Measurements from ENCODE around the gene KLF13. TPM values are rescaled to one million over a fixed set of nuclear protein-coding genes. Genes with fewer than 3 reads are reported as not detected.

KLF13 gene
- total RNA-seq, 1 experiment from 2014 or later = 60.1 TPM

DNA sequence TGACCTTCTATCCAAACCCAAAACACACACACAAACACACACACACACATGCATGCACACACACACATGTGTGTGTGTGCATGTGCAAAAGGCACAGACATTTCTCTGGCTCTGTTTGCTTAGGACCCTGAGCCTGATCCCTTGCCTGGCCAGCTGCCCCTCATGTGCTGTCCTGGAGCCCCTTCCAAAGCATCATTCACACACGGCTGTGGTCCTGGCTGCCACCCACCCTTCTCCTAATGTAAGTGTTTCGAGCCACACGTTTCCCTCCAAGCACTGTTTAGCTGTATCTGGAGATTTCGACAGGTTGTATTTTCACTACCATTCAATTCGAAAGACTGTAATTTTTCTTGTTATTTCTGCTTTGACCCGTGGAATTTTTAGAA is 45.8 kb upstream of the KLF13 start:
- Histone ChIP-seq H4K20me1 (ENCODE audit: insufficient read depth) (no peaks in the 10 kb centered on the region), H3K4me3 (replicated peaks in 1 of 2; ENCODE audit: low read depth in 1 of 2, low read length in 2 of 2) (no peak overlapping the region), H3K4me2 (ENCODE audit: low read length) (no peak overlapping the region), H3K27ac (ENCODE audit: low read depth, low read length) (no peak overlapping the region), H3K36me3 (ENCODE audit: control insufficient read depth in 1 of 2, insufficient read depth in 2 of 2, low read length in 2 of 2) (no peaks in the 10 kb centered on the region), H3K79me2 (ENCODE audit: insufficient read depth, low read length) (no peaks in the 10 kb centered on the region), H3K9ac (ENCODE audit: low read length) (no peak overlapping the region), H3K4me1 (ENCODE audit: control insufficient read depth in 1 of 2, insufficient read depth in 2 of 2, low read length in 2 of 2) (no peaks in the 10 kb centered on the region), H3K9me2 (ENCODE audit: insufficient read depth) (no peaks in the 10 kb centered on the region), H2AFZ (ENCODE audit: low read depth, low read length, poor library complexity, severe bottlenecking) (no peak overlapping the region), H3K9me3 (ENCODE audit: control insufficient read depth in 1 of 2, insufficient read depth in 1 of 2, low read depth in 1 of 2, low read length in 2 of 2) (no peaks in the 10 kb centered on the region), H3K27me3 (ENCODE audit: insufficient read depth, low read length) (no peaks in the 10 kb centered on the region)
- CTCF ChIA-PET = no interaction called here
- TF ChIP-seq TCF7L2 (IDR thresholded peaks at IDR 0.05; ENCODE audit: borderline replicate concordance, extremely low read depth, insufficient read depth, insufficient read length) (no peak), SRF (IDR thresholded peaks at IDR 0.05; ENCODE audit: low read depth) (no peak), SIN3A (IDR thresholded peaks at IDR 0.05; ENCODE audit: low read depth) (no peak), CEBPB (IDR thresholded peaks at IDR 0.05; ENCODE audit: low read depth) (no peak), YY1 (IDR thresholded peaks at IDR 0.05; ENCODE audit: extremely low read depth, insufficient replicate concordance, low read depth, low read length) (no peak), SP1 (IDR thresholded peaks at IDR 0.05; ENCODE audit: low read depth) (no peak), EZH2phosphoT487 (IDR thresholded peaks at IDR 0.05; ENCODE audit: borderline replicate concordance) (no peak), JUND (IDR thresholded peaks at IDR 0.05) (no peak), RAD21 (IDR thresholded peaks at IDR 0.05; ENCODE audit: low read depth) (no peak), ZNF274 (IDR thresholded peaks at IDR 0.05; ENCODE audit: low read depth, low read length) (no peak)
- TF ChIP-seq, protein P1, sequence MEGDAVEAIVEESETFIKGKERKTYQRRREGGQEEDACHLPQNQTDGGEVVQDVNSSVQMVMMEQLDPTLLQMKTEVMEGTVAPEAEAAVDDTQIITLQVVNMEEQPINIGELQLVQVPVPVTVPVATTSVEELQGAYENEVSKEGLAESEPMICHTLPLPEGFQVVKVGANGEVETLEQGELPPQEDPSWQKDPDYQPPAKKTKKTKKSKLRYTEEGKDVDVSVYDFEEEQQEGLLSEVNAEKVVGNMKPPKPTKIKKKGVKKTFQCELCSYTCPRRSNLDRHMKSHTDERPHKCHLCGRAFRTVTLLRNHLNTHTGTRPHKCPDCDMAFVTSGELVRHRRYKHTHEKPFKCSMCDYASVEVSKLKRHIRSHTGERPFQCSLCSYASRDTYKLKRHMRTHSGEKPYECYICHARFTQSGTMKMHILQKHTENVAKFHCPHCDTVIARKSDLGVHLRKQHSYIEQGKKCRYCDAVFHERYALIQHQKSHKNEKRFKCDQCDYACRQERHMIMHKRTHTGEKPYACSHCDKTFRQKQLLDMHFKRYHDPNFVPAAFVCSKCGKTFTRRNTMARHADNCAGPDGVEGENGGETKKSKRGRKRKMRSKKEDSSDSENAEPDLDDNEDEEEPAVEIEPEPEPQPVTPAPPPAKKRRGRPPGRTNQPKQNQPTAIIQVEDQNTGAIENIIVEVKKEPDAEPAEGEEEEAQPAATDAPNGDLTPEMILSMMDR (IDR thresholded peaks at IDR 0.05 in 2 of 3, conservative IDR thresholded peaks at IDR 0.05 in 1 of 3; ENCODE audit: borderline replicate concordance in 1 of 3, insufficient read depth in 1 of 3, low read depth in 2 of 3, low read length in 2 of 3) = no peak
- TF ChIP-seq, protein P2, sequence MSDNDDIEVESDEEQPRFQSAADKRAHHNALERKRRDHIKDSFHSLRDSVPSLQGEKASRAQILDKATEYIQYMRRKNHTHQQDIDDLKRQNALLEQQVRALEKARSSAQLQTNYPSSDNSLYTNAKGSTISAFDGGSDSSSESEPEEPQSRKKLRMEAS (IDR thresholded peaks at IDR 0.05) = no peak
- TF ChIP-seq, protein P3, sequence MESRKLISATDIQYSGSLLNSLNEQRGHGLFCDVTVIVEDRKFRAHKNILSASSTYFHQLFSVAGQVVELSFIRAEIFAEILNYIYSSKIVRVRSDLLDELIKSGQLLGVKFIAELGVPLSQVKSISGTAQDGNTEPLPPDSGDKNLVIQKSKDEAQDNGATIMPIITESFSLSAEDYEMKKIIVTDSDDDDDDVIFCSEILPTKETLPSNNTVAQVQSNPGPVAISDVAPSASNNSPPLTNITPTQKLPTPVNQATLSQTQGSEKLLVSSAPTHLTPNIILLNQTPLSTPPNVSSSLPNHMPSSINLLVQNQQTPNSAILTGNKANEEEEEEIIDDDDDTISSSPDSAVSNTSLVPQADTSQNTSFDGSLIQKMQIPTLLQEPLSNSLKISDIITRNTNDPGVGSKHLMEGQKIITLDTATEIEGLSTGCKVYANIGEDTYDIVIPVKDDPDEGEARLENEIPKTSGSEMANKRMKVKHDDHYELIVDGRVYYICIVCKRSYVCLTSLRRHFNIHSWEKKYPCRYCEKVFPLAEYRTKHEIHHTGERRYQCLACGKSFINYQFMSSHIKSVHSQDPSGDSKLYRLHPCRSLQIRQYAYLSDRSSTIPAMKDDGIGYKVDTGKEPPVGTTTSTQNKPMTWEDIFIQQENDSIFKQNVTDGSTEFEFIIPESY (IDR thresholded peaks at IDR 0.05; ENCODE audit: extremely low read depth, insufficient replicate concordance, low read length) = no peak
- DNase-seq (ENCODE audit: low read depth, low spot score) = no peak
- intact Hi-C loops (cut with micrococcal nuclease) = no loop called here
- RAD21 ChIA-PET (ENCODE audit: low non-redundant PET in 1 of 2, low total read pairs in 2 of 2, uncharacterized antibody in 2 of 2, unreplicated experiment in 2 of 2) = no interaction called here
- POLR2A ChIA-PET = no interaction called here
- no peak for ATAC-seq
- no TSS peak for BruUV-seq (replicated peaks)

Data from HCT116 (cell line).